Activated CD4-positive, CD25-positive, alpha-beta regulatory T cell treated with anti-CD3 and anti-CD28 coated beads, Interleukin-2, amount 50 U/mL, for 72 hours (primary cell): ENCODE data around the gene ADGRB2.
A peak's percentile ranks its signal among the peaks of the same experiment; 100 is the strongest.

ENCODE experiments used
- DNase-seq: peaks from one replicate; pipeline ENCODE4 v3.0.0; 2021

The ADGRB2 gene

GRCh38 chr1:31782421-31783410, 18.6 kb upstream of the ADGRB2 start:
- no peak for DNase-seq

GRCh38 chr1:31781756-31782371, 17.7 kb upstream of the ADGRB2 start:
- DNase-seq: no peak

- DNase-seq: no peak
These were observed 17.1 kb upstream of the ADGRB2 start for GRCh38 chr1:31781138-31781755.

GRCh38 chr1:31780632-31781031, 16.5 kb upstream of the ADGRB2 start:
- DNase-seq: no peak

- DNase-seq: no peak
These were observed 15.5 kb upstream of the ADGRB2 start for GRCh38 chr1:31779687-31780086.

- DNase-seq: no peak
These were observed 14.8 kb upstream of the ADGRB2 start for GRCh38 chr1:31778763-31779488.

- no peak for DNase-seq
These were observed 12.4 kb upstream of the ADGRB2 start for GRCh38 chr1:31776516-31776915.

- no peak for DNase-seq
These were observed 11.9 kb upstream of the ADGRB2 start for GRCh38 chr1:31776032-31776431.

- no peak for DNase-seq
These were observed 11.3 kb upstream of the ADGRB2 start for GRCh38 chr1:31775210-31775999.

- DNase-seq: no peak
These were observed 10.4 kb upstream of the ADGRB2 start for GRCh38 chr1:31774495-31774894.

- DNase-seq: no peak
These were observed 9.7 kb upstream of the ADGRB2 start for GRCh38 chr1:31773861-31774260.

GRCh38 chr1:31772669-31773248, 8.6 kb upstream of the ADGRB2 start:
- no peak for DNase-seq

- DNase-seq: peak; percentile 37
These were observed 7.9 kb upstream of the ADGRB2 start for GRCh38 chr1:31771891-31772668.

- DNase-seq: no peak
These were observed 5.7 kb upstream of the ADGRB2 start for GRCh38 chr1:31769720-31770390.

- DNase-seq: no peak
These were observed 5.0 kb upstream of the ADGRB2 start for GRCh38 chr1:31768939-31769704.

- no peak for DNase-seq
These were observed 4.3 kb upstream of the ADGRB2 start for GRCh38 chr1:31768407-31768907.

GRCh38 chr1:31767225-31767624, 3.1 kb upstream of the ADGRB2 start:
- no peak for DNase-seq

- no peak for DNase-seq
These were observed 1.4 kb upstream of the ADGRB2 start for GRCh38 chr1:31765516-31765915.

- DNase-seq: no peak
These were observed 914 bp upstream of the ADGRB2 start for GRCh38 chr1:31765041-31765467.
